C4-2B (cell line): ENCODE results near the gene GNG5.

Source experiments
- ZFX ChIP-seq: fragments of 450-650 bp; IDR thresholded peaks from 2 replicates; pipeline ENCODE4 v1.6.1; 2017
- TF ChIP-seq, protein P1 (sequence below): fragments of 450-650 bp; conservative IDR thresholded peaks from 2 replicates; pipeline ENCODE4 v1.5.1; 2017; ENCODE audit warnings: mild to moderate bottlenecking

DNA sequence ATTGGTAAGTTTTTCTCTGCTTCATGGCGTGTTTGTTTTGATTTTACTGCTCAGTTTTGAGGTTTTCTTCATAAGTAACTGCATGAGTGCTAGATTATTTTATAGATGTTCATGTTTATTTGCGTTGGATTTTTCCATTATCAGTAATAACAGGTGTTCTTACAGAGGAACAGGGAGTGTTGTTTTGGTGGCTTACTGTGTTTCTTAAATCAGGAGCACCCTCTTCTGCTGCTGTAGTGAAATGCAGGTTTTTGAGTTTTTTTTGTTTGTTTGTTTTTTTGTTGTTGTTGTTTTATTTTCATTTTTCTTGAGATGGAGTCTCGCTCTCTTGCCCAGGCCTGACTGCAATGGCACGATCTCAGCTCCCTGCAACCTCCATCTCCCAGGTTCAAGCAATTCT, 35.3 kb upstream of the GNG5 start:
- TF ChIP-seq, protein P1, sequence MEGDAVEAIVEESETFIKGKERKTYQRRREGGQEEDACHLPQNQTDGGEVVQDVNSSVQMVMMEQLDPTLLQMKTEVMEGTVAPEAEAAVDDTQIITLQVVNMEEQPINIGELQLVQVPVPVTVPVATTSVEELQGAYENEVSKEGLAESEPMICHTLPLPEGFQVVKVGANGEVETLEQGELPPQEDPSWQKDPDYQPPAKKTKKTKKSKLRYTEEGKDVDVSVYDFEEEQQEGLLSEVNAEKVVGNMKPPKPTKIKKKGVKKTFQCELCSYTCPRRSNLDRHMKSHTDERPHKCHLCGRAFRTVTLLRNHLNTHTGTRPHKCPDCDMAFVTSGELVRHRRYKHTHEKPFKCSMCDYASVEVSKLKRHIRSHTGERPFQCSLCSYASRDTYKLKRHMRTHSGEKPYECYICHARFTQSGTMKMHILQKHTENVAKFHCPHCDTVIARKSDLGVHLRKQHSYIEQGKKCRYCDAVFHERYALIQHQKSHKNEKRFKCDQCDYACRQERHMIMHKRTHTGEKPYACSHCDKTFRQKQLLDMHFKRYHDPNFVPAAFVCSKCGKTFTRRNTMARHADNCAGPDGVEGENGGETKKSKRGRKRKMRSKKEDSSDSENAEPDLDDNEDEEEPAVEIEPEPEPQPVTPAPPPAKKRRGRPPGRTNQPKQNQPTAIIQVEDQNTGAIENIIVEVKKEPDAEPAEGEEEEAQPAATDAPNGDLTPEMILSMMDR: peak; percentile 86
- no peak for TF ChIP-seq ZFX
